CD14-positive monocyte (primary cell): ENCODE data around the gene E2F1. TPM values are rescaled to one million over a fixed set of nuclear protein-coding genes. Genes with fewer than 3 reads are reported as not detected.
A peak's percentile ranks its signal among the peaks of the same experiment; 100 is the strongest.

Experiments
- DNase-seq, 3 donors: peaks; one replicate each; pipeline ENCODE4 v3.0.0-alpha.2; 2011 to 2022
- H2AFZ ChIP-seq: 2 replicates; pipeline ENCODE4 v1.6.0; 2012; ENCODE audit warnings: mild to moderate bottlenecking, low read depth, low read length, inconsistent platforms; ENCODE audit not compliant: insufficient read depth, poor library complexity, severe bottlenecking
- H3K27ac ChIP-seq, 2 donors: 1 replicate in 1 of 2; 2 replicates in 1 of 2; pipeline ENCODE4 v1.5.1; 2012 to 2013; ENCODE audit warnings: low read length in 2 of 2, control low read depth in 1 of 2, inconsistent platforms in 1 of 2, low read depth in 1 of 2, mild to moderate bottlenecking in 1 of 2
- H3K27me3 ChIP-seq, 2 donors: one replicate each; pipeline versions ENCODE4 v1.6.0 to v1.6.1; 2011 to 2013; ENCODE audit warnings: low read length in 2 of 2; ENCODE audit not compliant: control insufficient read depth in 2 of 2, insufficient read depth in 2 of 2
- H3K36me3 ChIP-seq, 2 donors: replicated peaks in 1 of 2; 1 replicate in 1 of 2; 2 replicates in 1 of 2; pipeline versions ENCODE4 v1.5.1 to v1.6.1; 2012 to 2013; ENCODE audit warnings: low read length in 2 of 2, control low read depth in 1 of 2, inconsistent platforms in 1 of 2, mild to moderate bottlenecking in 1 of 2; ENCODE audit not compliant: insufficient read depth in 2 of 2, control insufficient read depth in 1 of 2
- H3K4me1 ChIP-seq, 2 donors: 1 replicate in 1 of 2; 2 replicates in 1 of 2; pipeline versions ENCODE4 v1.5.1 to v1.6.1; 2012 to 2013; ENCODE audit warnings: low read length in 2 of 2, control low read depth in 1 of 2, inconsistent platforms in 1 of 2, mild to moderate bottlenecking in 1 of 2, moderate library complexity in 1 of 2; ENCODE audit not compliant: insufficient read depth in 2 of 2, control insufficient read depth in 1 of 2
- H3K4me2 ChIP-seq: replicated peaks from 2 replicates; pipeline ENCODE3; 2012; ENCODE audit warnings: low read length, moderate library complexity, mild to moderate bottlenecking; ENCODE audit not compliant: poor library complexity, severe bottlenecking; ENCODE audit errors: extremely low read depth
- H3K4me3 ChIP-seq, 3 experiments: fragments of 200-600 bp in 1 of 3; sonication (generic) in 1 of 3; replicated peaks in 1 of 3; 1 replicate in 2 of 3; 2 replicates in 1 of 3; pipeline ENCODE4 v1.5.1; 2011 to 2013; ENCODE audit warnings: low read length in 3 of 3, mild to moderate bottlenecking in 3 of 3, control low read depth in 2 of 3, low read depth in 2 of 3, inconsistent platforms in 1 of 3, moderate library complexity in 1 of 3
- H3K79me2 ChIP-seq: 2 replicates; pipeline ENCODE4 v1.6.0; 2012; ENCODE audit warnings: mild to moderate bottlenecking, control low read depth, inconsistent platforms, low read length, moderate library complexity; ENCODE audit not compliant: insufficient read depth
- H3K9ac ChIP-seq: 2 replicates; pipeline ENCODE4 v1.6.0; 2017; ENCODE audit warnings: low read length, mild to moderate bottlenecking; ENCODE audit not compliant: insufficient read depth, poor library complexity, severe bottlenecking
- H3K9me3 ChIP-seq, 2 donors: replicated peaks in 1 of 2; 1 replicate in 1 of 2; 2 replicates in 1 of 2; pipeline versions ENCODE4 v1.5.1 to v1.6.1; 2012 to 2013; ENCODE audit warnings: low read length in 2 of 2, control low read depth in 1 of 2; ENCODE audit not compliant: control insufficient read depth in 1 of 2, insufficient read depth in 1 of 2
- H4K20me1 ChIP-seq: 2 replicates; pipeline ENCODE4 v1.6.0; 2012; ENCODE audit warnings: mild to moderate bottlenecking, low read length, control low read depth, moderate library complexity; ENCODE audit not compliant: insufficient read depth
- H3K27ac Mint-ChIP-seq, 7 donors: one replicate each; pipeline ENCODE4 v1.8.0; 2020; ENCODE audit warnings: mild to moderate bottlenecking in 7 of 7, mixed read lengths in 7 of 7, moderate library complexity in 6 of 7, inconsistent platforms in 2 of 7
- H3K27me3 Mint-ChIP-seq, 3 donors: one replicate each; pipeline ENCODE4 v1.8.0; 2021 to 2022; ENCODE audit warnings: low read depth in 3 of 3, mild to moderate bottlenecking in 3 of 3, mixed read lengths in 3 of 3, moderate library complexity in 3 of 3, inconsistent platforms in 1 of 3
- H3K36me3 Mint-ChIP-seq, 2 donors: one replicate each; pipeline ENCODE4 v1.8.0; 2020; ENCODE audit warnings: mixed read lengths in 2 of 2, inconsistent platforms in 1 of 2, mild to moderate bottlenecking in 1 of 2
- H3K4me1 Mint-ChIP-seq: one replicate; pipeline ENCODE4 v1.8.0; 2020; ENCODE audit warnings: mild to moderate bottlenecking, mixed read lengths
- H3K4me3 Mint-ChIP-seq, 2 donors: one replicate each; pipeline ENCODE4 v1.8.0; 2020; ENCODE audit warnings: mild to moderate bottlenecking in 2 of 2, mixed read lengths in 2 of 2, moderate library complexity in 1 of 2
- H3K9me3 Mint-ChIP-seq, 7 donors: one replicate each; pipeline ENCODE4 v1.8.0; 2020 to 2022; ENCODE audit warnings: mixed read lengths in 7 of 7, mild to moderate bottlenecking in 6 of 7, moderate library complexity in 6 of 7, inconsistent platforms in 2 of 7
- CTCF ChIP-seq: fragments of 200-600 bp; IDR thresholded peaks from one replicate; pipeline ENCODE4 v1.8.0; 2022; ENCODE audit warnings: antibody characterized with exemption, mild to moderate bottlenecking
- WGBS: methylation state at CpG from one replicate; pipeline ENCODE4 v1.1.5; 2013; ENCODE audit warnings: missing lambda C conversion rate; ENCODE audit not compliant: insufficient coverage; 5-methylcytosine and 5-hydroxymethylcytosine counted together
- intact Hi-C, 2 donors: fragments of 100-400 bp; cut with micrococcal nuclease; formaldehyde crosslinking; loops; one replicate each; pipeline versions ENCODE4 v1.15.0 to v1.15.1; 2023
- polyA minus RNA-seq: library from RNA; depleted of rRNA, polyadenylated mRNA; stranded (reverse); fragments of >200 nt; gene quantifications from 2 replicates; pipeline ENCODE4 v1.2.3, GENCODE V29; 2012
- polyA plus RNA-seq, 3 donors: library from polyadenylated mRNA; depleted of rRNA in 1 of 3; unstranded in 2 of 3; stranded (reverse) in 1 of 3; fragments of 300-500 nt in 2 of 3; fragments of >200 nt in 1 of 3; fragmentation: Illumina TruSeq in 2 of 3; gene quantifications; 1 replicate in 2 of 3; 2 replicates in 1 of 3; pipeline ENCODE4 v1.2.3, GENCODE V29; 2012 to 2021
- total RNA-seq, 12 experiments: library from RNA in 1 of 12; stranded (reverse) in 1 of 12; fragments of 120-200 nt in 1 of 12; gene quantifications; one replicate each; pipeline ENCODE4 v1.2.4 and lab custom pipeline; 2013 to 2026; ENCODE audit warnings: mixed read lengths in 6 of 12, inconsistent platforms in 1 of 12

Gene E2F1
- total RNA-seq (2013), result 0.64 TPM
- polyA plus RNA-seq (1 to 10 TPM in 1 of 3 donors, under 1 TPM in 1, not detected in 1; 0.17 to 1.1 TPM), polyA minus RNA-seq (0.42 and 0.56 TPM in 2 replicates), total RNA-seq (lab: John Stamatoyannopoulos, UW) (0.45 to 13.2 (median 1.1) reads per million in 11 experiments)

- Histone ChIP-seq H3K9ac (no peak within 1 kb of the TSS), H3K4me3 (peak within 1 kb of the TSS; percentile 10 to 72 (median 32)), H3K36me3 (no peaks in the 10 kb centered on the region), H3K4me2 (peak within 1 kb of the TSS; percentile 75), H3K79me2 (peaks cover 39% of the 10 kb centered on the region), H3K4me1 (peaks cover 30 to 50% of the 10 kb centered on the region in 2 donors), H3K9me3 (no peaks in the 10 kb centered on the region), H4K20me1 (no peaks in the 10 kb centered on the region), H3K27me3 (no peaks in the 10 kb centered on the region), H3K27ac (peak within 1 kb of the TSS in 1 of 2 donors; percentile 52), H2AFZ (peak within 1 kb of the TSS; percentile 77)
- intact Hi-C loops, result loop anchor here (1.0 to 10.0 kb wide), 3 partner anchors 19 to 48 kb away; partner anchors contain the start of genes PXMP4 (in 1 of the 2) and ZNF341 (in 1 of the 2)
- Mint-ChIP-seq H3K4me3 (peak within 1 kb of the TSS; percentile 79 to 94), H3K27me3 (peaks cover 0 to 2% (median 0%) of the 10 kb centered on the region in 3 donors), H3K9me3 (no peaks in the 10 kb centered on the region), H3K27ac (peak within 1 kb of the TSS; percentile 73 to 92 (median 86)), H3K36me3 (peaks cover 0 to 2% of the 10 kb centered on the region in 2 donors), H3K4me1 (peaks cover 51% of the 10 kb centered on the region)
- 2% methylated on average over 101 of the region's 101 CpGs for WGBS
- peak; percentile 86 to 93 (median 89) for DNase-seq
- TF ChIP-seq CTCF, result peak; percentile 26
Measured at GRCh38 chr20:33686100-33686983, at the start of gene E2F1. E2F1 (minus strand) TSS chr20:33686385; CDS start chr20:33686264, 121 bp downstream.
